NCI-H345 treated with DMSO at 0.1 percent for 48 hours (cell line): Measurements from ENCODE around the gene DNAJC7.

Source experiments
- DNase-seq: peaks from one replicate; lab custom pipeline; 2025; ENCODE audit not compliant: unreplicated experiment; lab: John Stamatoyannopoulos, UW

The DNAJC7 gene

GRCh38 chr17:41976142-41976768, 41.0 kb downstream of the DNAJC7 start:
- DNase-seq: no peak

- DNase-seq: no peak
Observed at GRCh38 chr17:41975099-41976083, 41.8 kb downstream of the DNAJC7 start.

GRCh38 chr17:41974658-41975057, 42.6 kb downstream of the DNAJC7 start:
- no peak for DNase-seq

- DNase-seq: no peak
Observed at GRCh38 chr17:41974031-41974430, 43.2 kb downstream of the DNAJC7 start.

DNA sequence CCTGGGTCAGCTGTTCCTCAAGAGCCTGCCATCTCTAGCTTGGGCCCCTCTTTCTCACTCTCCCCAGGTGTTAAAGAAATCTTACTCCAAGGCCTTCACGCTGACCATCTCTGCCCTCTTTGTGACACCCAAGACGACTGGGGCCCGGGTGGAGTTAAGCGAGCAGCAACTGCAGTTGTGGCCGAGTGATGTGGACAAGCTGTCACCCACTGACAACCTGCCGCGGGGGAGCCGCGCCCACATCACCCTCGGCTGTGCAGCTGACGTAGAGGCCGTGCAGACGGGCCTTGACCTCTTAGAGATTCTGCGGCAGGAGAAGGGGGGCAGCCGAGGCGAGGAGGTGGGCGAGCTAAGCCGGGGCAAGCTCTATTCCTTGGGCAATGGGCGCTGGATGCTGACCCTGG, 43.8 kb downstream of the DNAJC7 start:
- no peak for DNase-seq

DNA sequence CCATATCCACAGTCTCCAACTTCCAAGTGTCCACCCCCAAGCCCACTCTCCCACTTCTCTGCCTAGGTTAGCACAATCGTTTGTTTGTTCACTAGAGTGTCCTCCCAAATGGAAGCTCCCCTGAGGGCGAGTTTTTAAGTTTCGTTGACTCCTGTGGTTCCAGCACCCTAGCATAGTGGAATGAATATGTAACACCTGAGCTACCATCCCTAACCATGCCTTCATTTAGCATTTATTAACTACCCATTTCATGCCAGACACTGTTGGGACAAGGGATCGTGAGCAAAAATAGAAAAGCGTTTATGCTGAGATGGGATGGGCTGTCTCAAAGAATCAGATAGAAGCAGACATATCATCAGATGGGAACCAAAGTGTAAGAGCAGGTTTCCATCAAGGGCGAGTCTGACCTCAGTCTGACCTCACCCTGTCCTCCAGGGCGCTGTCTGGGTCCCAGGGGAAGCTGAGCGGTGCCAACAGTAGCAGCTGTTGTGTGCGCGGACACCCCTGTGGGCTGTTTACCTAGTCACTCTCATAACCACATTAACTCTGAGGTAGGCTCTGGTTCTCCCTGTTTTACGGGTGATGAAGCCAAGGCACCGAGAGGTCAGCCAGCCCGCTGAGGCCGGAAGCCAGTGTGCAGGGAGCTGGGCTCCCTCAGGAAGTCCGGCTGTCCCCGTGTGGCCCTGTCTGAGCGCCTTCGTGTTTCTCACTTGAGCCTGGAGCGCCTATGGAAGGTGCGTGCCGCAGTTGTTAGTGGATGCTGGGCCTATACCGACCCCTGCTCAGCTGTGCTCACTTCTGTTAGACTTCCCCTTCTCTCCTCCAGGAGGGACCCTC, 44.5 kb downstream of the DNAJC7 start:
- no peak for DNase-seq

- no peak for DNase-seq
Observed at GRCh38 chr17:41971721-41972523, 45.3 kb downstream of the DNAJC7 start.

- no peak for DNase-seq
Observed at GRCh38 chr17:41970901-41971331, 46.3 kb downstream of the DNAJC7 start.

- DNase-seq: no peak
Observed at GRCh38 chr17:41968676-41969075, 48.6 kb downstream of the DNAJC7 start.

GRCh38 chr17:41967921-41968578, 49.2 kb downstream of the DNAJC7 start:
- no peak for DNase-seq

DNA sequence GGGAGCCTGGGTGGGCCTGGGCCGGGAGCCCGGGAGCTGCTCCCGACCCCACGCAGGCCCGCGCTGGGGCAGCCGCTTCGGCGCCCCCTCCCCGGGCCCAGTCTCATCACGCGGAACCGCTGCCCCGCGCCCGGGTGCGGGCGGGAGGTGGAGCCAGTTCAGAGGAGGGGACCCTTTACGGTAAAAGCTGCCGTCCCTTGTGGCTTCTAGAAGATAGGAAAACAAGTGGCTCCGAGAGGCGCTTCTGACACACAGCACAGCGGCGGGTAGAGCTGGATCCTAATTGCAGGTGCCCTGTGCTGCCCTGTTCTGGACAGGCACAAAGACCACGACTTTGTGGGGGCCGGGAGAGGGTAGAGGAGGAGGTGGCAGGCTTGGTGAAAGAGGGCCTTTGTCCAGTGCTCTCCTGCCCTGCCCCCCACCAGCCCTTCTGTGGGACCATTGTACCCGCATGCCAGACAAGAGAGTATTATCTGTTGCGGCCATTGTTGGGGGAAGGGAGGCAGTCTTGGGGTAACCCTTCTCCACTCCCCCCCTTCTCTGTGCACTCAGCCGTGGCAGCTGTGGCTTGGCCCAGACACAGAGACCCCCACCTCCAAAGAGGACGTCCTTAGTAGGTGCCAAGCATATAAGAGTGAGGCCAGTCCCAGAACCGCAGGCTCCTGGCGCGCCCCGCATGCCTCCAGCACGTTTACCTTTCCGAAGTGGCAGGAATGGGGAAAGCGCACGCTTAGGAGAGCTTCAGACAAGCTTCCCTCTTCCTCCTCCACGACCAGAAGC, 49.9 kb downstream of the DNAJC7 start:
- no peak for DNase-seq

DNA sequence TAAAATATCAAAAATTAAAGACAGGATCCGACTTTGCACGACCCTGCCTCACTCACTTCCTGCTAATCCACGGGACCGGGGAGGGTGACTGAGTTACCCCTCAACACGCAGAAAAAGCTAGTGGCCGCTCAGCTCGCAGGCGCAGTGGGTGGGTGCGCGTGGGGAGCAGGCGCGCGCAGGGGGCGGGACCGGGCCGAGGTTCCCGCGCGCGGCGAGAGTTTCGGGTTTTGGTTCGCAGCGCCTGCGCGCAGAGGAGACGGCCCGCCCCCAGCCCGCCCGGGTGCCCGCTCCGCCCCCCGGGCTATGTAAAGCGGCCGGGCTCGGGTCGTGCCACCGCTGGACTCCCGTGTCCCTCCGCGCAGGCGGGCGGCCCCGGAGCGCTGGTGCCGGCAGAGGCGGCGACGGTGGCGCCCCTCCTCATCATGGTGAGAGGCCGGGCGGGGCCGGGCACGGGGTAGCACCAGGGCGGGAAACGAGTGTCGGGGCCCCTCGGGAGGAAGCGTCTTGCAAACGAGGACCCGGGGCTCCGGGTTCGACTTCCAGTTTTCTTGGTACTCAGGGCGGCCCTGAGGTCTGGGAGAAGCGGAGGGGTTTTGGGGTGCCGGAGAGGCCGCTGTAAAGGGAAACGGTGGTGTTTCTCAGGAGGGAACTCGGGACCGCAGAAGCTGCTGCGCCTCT, 50.6 kb downstream of the DNAJC7 start, which contains the start of gene CNP:
Gene CNP (plus strand): TSS at position 333 of the 678 bp plus-strand sequence. CDS start 90 bp downstream, at position 423.
- peak; percentile 73 for DNase-seq

- peak; percentile 98 for DNase-seq
Observed at GRCh38 chr17:41965694-41966462, 51.4 kb downstream of the DNAJC7 start.

DNA sequence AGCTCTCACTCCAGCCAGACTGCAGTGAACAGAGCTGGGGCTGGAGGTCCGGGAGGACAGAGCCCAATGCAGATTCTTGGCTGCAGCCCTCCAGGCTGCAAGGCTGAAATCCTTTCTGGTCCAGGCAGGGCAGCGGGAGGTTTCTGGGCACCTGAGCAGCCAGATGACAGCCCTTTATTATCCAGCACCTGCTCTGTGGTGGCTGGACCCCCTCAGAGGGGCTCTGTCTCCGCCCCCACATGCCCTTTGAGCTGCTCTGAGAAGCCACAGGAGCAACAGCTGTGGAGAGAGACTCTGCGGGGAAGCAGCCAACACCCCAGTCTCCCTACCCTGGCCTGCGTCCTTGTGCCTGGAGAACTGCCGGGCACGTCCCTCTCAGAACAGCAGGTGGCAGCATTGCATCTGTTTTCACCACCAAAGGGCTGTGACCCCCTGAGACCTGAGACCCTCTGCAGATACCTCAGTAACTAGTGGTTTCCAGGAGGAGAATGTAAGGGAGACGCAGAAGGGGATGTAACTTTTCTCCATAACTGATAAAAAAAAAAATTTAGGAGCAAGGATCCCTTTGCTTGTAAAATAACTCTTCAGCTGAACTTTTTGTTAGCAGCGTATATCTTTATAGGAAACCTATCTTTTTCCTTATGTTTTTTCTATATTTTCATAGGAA, 54.3 kb downstream of the DNAJC7 start:
- peak; percentile 48 for DNase-seq

DNA sequence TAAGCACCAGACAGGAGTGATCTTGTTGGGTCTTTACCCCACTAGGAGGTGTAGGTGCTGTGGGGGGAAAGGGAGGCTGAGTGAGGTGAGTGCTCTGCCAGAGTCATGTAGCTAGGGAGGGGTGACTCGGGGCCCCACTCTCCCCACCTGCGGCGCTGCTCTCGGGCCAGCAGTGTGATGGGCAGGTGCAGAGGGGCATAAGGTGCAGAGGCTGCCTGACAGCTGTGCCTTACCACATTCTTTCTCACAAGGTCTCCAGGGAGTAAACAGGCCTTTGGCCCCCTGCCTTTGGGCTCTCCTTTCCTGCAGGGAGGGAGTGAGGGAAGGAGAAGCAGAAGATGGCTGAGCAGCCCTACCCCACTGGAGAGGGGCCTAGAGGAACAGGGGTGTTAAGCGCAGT, 55.1 kb downstream of the DNAJC7 start:
- DNase-seq: no peak

DNA sequence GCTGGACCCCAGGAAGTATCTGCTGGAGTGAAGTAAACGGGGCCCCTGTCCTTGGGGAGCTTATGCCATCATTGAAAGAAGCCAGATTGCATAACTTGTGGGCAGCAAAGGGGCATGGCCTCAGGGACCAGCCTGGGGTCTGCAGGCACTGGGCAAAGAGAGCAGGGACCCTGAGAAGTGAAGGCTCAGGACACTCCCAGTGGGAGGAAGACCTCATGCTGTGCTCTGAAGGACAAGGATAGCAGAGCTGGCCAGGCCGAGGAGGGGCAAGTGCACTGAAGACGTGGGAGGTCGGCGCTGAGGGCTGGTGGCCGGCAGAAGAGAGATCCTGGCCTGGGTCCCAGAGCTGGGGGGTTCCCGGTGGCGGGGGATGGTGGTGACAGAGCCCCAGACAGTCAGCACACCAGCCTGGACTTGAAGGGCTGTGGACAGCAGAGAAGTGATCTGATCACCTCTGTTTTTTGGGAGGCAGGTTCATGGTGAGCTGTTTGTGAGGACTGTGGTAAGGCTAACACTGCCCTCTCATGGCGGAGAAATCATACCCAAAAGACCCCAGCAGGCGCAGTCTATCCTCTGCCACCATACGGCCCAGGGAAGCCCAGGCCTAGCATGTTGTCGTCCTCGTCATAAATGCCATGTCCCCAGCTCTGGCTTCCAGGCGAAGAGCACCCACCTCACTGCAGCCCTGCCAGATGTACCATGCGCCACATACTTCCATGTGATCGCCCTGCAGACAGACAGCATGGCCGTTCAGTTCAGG, 57.7 kb downstream of the DNAJC7 start:
- no peak for DNase-seq

DNA sequence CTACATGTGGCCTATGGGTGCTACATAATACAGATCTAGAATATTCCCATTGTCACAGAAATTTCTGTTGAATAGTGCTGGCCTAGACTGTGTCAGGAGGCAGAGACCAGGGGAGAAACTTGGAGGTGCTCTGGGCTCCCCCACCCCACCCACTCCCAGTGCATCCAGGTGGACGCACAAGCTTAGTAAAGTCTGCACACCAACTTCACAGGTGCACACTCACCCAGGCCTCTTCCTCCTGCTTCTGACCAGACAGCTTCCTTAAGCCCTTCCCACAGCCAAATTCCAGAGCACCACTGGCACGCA, 58.3 kb downstream of the DNAJC7 start:
- no peak for DNase-seq
